ENCODE results near the gene ZNF488.

Gene ZNF488

DNA sequence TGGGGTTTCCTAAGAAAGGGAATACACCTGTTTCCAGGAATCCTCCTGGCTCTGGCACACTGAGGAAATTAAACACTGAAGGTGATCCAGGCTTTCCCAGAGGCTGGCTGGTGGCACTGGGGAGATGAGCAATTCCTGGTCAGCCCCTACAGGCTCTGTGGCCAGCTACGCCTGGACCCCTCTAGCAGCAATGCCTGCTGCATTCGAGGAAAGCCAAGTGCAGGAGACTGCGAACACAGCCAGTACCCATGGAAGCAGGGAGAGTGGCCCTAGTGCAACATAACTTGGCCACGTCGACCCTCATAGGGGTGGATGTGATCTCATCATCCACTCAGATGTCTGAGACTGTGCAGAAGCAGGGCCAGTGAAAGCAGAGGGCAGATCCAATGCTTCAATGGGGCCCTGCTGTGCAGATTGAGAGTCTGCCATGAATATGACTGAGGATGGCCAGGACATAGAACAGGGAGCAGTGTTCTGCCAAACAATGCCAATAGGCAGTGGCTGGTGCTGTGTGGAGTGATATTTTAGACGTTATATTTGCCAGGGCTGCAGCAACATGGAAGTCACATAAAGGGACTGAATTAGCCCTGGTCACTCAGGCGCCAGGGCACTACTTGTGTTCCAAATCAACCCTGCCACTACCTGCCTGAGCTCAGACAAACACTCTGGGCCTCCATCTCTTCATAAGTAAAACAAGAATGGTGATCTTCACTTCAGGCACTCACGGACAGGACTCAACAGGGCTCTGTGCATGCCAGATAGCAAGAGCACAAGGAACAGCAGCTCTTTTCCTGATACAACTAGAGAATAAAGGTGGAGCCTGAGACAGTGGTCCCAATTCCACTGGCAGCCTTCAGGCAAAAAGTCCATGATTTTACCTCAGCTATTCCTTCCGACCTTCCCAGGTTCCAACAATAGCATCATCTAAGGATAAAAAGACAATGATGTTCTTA lies 2.4 kb downstream of the ZNF488 start:
- DNase-seq, result no peak

DNA sequence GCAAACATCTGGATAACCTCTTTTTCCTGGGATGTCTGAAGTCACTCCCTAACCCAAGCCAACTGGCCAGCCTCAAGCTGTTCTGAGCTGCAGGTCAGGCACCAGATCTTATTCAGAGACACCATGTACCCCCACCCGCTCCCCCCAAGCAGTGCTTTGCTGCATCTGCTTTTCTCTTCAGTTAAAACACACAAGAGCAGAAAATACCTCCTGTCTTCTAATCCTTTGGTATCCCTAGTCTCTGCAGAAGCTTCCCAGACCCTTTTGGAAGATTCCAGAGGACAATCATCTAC lies 3.0 kb downstream of the ZNF488 start:
- no peak for DNase-seq

DNA sequence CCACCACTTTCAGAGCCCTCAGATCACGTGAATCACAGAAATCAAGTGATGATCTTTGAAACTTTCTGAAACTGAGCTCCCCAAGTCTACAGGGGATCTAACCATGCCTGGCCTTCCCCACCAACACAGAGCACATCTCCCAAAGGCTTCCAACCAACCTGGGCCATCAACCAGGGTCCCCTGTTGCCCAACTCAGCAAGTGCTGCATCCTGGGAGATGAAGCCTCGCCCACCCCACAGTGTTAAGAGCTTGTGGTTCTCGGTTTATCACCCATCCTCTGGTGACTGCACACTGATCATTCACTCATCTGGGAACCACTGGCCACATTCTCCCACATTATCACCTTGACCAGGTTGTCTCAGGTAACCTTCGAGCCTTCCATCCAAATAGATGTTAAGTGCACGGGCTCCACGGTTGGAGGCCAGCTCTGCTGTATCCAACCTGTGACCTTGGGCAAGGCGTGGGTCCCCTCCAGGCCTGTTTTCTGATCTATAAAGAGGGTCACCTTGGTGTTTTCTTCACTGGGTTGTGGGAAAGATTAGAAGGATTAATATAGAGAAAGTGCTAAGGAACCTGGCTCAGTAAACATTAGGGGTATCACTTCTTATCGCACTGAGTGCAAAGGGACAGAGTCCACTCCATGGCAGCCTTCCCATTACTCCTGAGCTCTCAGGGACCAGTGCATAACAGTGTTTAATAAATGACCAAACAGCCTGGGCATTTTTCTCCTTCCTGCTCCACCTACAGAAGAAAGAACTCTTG lies 3.6 kb downstream of the ZNF488 start:
- DNase-seq, result no peak

DNA sequence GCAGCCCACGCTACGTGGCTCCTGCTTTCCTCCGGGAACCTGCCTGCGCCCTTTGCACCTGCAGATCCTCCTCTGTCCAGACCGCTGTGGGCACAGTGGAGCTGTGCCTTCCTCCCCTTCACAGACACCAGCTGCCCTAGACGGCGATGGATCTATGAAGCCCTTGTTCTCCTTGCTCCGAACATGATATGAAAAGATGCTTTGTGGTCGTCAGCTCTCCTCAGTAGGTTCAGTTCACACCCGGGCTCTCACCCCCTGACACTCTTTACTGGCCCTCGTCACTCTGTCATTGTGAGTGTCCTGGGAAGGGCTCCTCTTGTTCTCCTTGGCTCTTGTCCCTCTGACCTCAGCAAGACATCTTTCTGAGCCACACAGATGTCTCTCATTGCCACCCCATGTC lies 4.2 kb downstream of the ZNF488 start:
- DNase-seq, result no peak

DNA sequence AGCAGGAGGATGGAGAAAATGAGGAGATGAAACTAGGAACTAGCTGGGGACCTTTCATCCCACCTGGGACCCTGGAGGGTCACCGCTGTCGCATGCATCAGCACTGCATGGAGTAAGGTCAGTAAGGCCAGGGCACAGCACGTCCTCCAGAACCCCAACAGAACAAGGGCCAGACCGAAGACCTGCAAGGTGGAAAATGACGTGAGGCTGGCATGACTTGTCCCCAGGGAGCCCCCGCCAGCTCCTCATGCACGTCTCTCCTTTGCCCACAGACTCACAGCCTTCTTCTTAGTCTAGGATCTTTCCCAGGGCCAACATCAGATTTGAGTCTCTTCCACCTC lies 4.7 kb downstream of the ZNF488 start:
- DNase-seq, result no peak

DNA sequence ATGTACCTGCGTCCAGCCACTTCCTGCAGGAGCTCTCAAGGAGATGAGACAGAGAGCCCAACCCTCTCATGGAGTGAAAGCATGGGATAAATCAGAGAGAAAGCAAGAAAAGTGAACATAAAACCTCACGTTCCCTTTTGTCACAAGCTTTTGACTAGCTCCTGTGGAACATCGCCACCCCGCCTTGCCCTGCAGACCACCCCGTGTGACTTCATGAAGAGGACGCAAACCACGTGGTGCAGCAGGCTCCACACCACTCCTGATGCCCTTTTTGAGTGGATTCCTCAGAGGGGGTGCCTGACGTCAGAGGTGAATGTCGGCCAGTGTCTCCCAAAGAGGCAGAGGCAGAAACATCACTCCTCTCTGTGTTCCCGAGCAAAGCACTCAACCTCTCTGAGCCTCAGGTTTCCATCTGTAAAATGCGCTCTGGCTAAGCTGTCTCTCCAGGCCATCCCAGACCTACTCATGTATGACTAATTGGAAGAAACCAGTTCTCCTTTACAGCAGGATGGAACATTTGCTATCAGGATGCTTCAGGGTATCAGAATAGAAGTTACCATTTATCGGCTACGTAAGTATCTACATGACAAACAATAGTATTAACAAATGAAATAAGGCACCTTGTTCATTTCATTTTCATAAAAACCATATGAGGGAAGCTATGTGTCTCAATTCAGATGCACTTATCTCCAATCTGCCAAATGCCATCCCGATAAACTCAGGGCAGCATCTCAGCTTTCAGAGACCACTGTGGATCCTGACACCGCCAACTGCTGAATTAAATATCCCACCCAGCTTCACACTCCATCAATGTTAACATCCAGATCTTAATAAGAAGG lies 5.3 kb downstream of the ZNF488 start:
- no peak for DNase-seq

DNA sequence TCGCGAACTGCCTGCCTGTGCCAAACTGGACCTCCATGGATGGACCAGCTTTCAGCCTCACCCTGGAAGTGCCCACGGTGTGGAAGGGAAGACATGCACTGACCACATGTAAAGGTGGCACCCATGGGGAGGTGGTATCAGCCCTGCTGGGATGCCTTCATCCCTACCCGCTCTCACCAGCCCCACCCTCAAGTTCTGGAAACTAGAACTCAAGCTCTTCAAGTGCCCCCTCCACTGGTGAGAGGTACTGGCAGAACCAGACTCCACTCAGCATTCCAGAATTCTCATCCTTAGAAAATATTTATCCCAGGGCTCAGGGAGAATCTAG lies 5.9 kb downstream of the ZNF488 start:
- no peak for DNase-seq

DNA sequence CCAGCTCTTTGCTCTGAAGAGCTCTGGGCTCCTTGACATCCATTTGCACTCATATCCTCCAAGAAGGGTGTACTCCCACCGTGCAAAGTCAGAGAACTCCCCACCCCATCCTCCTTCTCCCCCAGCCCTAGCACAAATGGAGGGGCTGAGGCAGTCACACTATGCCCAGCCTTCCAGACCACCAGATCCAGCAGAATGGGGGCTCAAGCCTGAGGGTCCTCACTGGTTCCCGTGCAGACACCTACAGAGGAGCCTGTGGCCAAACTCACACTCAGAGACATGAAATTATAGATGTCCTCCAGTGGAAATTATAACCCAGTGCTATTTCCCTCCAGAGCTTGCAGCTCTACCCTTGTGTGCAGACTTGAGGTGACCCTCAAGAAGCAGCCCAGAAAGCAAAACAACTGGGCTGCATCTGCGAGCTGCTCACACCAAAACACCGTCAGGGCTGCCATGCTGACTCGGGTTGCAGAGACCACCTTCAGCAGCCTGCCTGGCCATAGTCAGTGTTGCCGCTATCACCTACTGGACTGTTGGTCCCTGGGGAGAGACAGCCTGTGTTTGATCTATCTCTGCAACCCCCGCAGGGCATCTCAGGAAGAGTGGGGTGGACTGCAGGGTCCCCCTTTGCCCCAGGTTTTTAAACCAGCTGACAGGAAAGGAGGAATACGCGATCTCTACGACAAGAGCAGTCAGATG lies 7.4 kb downstream of the ZNF488 start:
- DNase-seq, result no peak

DNA sequence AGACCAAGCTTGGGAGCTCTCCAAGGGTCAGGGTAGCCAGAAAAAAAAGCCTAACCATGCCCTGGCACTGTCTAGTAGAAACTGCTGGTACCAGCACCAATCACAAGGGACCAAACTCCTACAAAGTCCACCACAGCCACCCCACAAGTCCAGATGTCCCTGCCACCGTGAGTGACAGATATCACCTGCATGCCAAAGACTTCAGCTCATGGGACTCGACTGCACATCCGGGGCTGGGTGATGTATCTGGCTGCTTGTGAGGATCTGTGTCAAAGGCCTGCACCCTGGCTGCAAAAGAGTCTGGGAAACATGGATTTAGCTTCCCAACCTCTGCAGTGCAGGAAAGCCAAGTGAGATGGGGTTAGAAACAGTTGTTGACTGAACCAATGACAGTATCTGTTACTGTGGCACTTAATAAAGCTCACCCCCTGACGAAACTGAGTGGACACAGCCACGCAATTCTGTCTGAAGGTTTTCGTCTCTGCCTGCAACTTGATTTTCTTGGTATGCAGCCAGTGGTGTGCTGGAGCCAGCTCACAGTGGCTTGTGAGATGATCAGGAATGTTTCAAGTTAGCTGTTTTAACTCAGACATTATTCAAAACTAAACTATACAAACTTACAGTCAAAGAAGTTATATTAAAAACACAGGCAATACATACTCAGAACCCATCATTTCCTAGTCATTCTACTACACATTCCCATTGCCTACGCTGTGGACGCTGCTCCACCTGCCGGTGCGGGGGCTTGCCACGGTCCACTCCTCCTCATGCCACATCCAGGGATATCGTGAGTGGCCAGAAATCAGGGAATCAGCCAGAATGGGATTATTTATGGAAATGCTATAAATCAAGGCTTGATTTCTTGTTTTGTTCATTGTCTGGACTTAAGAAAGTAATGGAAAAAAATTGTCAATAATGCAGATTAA lies 9.2 kb downstream of the ZNF488 start:
- DNase-seq, result peak; percentile 58

DNA sequence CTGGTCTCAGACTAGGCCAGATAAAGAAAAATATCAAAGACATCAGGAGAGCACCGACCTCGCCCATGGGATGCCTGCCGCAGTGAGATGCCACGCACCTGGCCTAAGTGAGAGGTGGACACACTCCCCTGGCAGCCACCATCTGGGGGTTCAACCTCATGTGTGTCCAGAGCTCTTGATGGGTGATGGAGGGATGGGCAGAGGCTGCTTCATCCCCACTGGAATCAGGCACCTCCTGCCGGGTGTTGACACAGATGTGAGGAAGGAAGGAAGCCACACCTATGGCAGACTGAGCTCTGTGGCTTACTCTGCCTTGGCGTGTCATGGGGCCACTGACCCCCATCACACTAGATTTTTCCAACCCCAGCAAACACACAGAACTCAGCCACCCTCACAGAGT lies 11.4 kb downstream of the ZNF488 start:
- DNase-seq, result no peak

DNA sequence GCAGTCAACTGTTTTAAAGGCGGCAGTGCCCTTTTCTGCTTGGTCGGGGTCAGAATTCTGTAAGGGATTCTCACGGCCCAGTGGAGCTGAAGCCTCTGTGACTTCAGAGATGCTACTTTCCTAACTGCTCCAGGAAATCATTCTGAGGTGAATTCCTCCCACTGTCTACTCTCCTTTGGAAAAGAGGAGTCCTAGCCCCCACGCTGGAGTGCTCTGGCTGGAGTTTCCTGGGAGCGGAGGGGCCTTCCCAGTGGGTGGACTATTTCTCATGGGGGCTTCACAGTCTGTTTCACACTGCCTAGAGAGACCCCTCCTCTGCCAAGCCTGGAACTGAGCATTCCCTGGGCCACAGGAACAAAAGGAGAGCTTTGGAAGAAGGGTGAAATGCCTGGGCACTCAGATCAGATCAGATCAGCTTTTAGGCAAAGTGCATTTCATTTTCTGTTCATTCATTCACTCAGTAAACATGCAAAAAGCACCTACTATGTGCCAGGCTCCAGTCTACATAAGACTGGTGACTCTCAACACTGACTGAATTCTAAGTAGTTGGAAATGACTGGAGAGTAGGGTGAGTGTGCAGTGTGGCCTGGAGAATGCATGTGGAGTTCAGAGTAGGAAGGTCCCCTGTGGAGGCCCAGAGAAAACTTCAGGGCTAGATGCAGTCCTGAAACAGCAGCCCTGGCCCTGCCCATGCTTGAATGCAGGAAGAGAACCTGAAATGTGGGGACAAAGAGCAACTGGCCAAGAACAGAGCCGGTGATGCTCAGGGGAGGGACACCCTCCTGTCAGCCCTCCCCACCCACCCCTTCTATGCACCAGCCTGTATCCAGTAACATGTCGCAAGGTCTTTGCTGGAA lies 12.2 kb downstream of the ZNF488 start:
- no peak for DNase-seq

DNA sequence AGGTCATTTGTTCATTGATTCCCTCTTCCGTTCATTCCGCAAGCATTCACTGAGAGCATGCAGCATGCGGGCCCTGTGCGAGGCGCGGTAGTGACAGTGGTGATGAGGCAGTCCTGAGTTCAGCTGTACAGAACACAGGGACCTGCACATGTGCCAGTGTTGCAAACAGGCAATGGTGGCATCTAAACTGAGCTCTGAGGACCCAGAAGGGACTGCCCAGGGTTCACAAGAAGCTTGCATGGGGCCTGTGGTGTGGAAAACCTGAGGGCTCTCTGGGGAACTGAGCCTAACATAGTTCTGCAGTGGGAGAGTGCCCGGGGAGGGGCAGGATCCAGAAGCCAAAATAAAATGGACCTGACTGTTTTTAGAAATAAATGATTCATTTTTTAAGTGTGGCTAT lies 13.2 kb downstream of the ZNF488 start:
- DNase-seq, result no peak

DNA sequence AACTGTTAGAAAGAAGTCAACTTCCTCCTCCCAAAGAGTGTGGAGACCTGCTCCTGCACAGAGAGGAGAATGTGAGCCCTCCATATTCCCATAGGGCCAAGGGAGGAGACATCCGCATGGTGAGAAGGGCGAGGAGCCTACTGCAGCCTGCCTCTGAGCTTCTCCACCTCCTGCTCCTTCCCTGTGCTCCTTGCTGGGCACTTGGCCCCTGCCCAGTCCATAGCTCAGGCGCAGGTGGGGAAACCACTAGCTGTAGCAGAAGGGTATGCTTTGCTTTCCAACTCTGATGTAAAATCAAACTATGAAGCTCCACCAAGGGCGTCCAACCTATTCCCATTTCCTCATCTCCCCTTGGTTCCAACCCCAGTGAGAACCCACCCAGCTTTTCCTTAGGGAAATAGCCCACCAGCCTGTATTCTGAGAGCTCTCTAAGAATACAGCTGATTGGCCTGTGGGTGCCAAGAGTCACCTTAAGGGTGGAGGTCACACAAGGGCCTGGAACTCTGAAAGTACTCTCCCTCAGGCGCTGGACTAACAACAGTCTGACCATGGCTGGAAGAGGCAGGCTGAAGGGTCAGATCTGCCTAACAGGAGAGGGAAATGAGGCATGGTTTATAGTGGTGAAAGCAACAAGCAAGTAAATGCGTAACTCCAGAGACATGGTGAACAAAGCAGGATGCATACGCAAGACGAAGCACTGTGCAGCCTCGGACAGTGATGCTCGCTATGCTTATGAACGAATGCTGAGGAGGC lies 13.9 kb downstream of the ZNF488 start:
- no peak for DNase-seq

DNA sequence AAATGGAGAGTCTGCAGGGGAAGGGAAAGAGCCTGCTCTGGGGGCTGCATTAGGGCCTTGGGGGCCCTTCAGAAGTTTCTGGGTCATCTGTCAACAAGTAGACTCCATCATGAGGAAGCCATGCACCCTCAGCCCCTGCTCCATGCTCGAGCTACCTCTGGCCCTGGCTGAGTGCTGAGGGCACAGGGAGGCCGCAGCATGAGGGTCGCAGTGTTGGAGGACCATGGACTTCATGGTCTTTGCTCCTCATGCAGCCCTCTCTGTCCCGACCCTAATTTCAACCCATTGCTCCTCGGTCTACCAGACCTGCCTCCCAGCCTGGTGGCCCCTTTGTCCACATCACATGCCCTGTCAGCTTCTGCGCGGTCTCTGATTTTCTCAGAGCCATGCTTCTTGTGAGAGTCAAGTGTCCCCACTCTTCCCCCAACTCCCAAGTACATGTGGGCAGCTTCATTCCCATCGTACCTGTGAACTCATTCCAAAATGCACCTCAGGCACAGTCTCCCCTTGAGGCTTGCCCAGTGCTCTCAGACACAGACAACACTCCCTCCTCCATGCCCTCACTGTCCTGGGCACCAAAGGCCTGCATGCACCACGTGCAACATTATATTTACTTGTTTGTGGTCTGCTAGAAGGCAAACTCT lies 14.7 kb downstream of the ZNF488 start:
- DNase-seq, result no peak

DNA sequence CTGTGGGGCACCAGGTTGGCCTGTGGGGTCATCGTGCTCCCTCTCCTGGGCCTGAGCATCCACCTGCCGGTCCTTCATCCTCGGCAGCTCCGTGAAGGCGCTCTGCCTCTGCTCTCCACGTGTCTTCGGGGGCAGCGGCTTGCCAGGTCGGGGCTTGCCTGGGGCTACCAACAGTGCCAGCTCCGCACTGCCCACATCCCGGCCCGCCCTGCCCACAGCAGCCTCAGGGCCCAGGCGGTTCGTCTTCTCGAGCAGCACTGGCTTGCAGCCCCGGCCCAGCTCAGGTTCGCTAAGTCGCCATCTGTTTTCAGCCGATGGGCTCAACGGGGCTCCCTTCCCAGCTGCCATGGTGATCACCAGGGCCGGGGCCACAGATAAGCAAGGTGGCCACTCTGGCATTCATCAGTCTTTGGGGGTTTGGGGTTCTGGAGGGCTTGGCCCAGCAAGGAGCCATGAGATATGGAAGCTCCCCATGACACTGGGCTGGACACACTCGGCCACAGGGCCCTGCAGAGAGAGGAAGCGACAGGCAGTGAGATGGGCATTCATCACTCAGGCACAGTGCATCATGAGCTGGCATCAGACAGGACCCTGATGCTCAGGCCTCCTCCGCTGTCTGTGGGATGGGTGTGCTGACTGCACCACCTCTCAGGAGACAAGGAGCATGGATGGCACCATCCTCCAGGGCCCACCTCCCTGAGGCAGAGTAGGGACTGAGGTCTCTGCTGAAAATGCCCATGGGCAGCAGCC lies 15.5 kb downstream of the ZNF488 start:
- no peak for DNase-seq

DNA sequence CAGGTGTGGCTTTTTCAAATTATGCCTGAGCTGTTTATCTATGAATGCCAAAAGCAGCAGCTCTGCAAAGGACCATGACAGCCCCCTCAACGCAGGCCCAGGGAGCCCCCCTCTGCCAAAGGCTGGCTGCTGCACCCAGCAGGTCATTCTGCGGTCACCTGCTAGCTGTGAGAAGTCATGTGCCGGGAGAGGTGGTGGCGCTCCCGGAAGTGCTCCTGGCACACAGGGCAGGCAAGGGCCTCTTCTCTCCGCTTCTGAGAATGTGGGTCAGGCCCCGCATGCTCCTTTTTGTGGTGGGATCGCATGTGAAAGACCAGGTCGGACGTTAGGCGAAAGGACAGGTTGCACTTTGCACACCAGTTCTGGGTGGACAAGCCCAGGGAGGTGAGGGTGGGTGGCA lies 16.4 kb downstream of the ZNF488 start:
- DNase-seq, result no peak

DNA sequence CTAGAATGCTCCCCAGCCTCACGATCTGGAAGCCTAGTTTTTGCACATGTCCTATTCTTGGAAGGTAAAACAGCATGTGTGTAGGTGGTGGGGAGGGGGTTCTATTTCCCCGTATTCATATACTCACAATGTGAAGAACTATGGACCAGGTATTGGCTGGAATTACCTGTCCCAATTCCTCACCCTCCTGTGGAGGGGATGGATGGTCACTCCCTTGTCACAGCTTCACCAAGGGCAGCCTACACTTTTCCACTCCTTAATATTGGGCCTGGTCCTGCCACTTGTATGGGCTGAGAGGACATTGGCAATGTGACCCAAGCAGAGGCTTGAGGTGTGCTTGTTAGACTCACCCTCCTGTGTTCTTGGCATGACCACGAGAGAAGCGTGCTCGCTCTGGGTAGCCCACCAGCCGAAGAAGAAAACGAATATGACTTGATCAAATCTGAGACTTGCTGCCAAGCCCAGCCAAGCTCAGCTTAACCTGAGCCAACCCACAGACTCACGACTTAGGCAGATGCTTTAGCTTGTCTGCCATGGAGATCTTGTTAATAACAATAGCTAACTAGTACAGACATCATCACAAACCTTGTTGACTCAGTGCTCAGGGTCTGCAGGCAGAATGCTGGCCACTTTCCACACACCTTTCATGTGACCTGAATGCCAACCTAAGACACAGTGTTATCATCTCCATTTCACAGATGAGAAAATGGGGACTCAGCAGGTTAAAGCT lies 17.2 kb downstream of the ZNF488 start:
- DNase-seq, result no peak

DNA sequence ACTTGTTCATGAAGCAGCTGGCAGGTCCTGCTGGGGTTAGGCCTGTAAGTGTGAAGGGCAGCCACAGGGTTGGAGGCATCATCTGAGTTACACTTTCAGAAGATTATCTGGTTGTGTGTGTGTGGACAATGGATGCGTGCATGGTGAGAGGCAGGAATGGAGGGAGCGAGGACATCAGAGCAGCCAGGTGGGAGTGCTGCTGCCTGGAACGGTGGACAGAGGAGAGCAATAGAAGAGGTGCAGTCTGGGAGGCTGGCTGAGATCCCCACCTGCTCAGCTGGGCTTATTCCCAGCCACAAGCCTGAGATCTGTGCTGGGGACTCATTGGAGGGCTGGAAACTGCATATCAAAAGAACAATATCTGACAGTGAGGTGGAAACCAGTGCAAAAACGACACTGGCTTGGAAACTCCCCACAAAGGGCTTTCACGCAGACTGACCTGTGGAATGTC lies 17.9 kb downstream of the ZNF488 start:
- DNase-seq, result no peak

Data from fibroblast of skin of scalp (primary cell).